HEK293T (cell line): ENCODE data around the gene DMAC2.

Experiments
- ARNT ChIP-seq: fragments of 450-650 bp; IDR thresholded peaks from 2 replicates; pipeline ENCODE4 v1.6.1; 2017; ENCODE audit warnings: mild to moderate bottlenecking
- BHLHE40 ChIP-seq: fragments of 450-650 bp; IDR thresholded peaks from 2 replicates; pipeline ENCODE4 v1.6.1; 2016; ENCODE audit warnings: mild to moderate bottlenecking, moderate library complexity, borderline replicate concordance
- CTBP1 ChIP-seq: fragments of 450-650 bp; IDR thresholded peaks from 2 replicates; pipeline ENCODE4 v1.6.1; 2016; ENCODE audit warnings: borderline replicate concordance
- ELF4 ChIP-seq: fragments of 450-650 bp; IDR thresholded peaks from 2 replicates; pipeline ENCODE4 v1.6.1; 2017; ENCODE audit warnings: antibody characterized with exemption
- FOXA1 ChIP-seq: fragments of 450-650 bp; IDR thresholded peaks from 2 replicates; pipeline ENCODE4 v1.6.1; 2016; ENCODE audit warnings: mild to moderate bottlenecking
- FOXK2 ChIP-seq: fragments of 450-650 bp; IDR thresholded peaks from 2 replicates; pipeline ENCODE4 v1.6.1; 2016; ENCODE audit warnings: mild to moderate bottlenecking
- FOXM1 ChIP-seq: fragments of 450-650 bp; IDR thresholded peaks from 2 replicates; pipeline ENCODE4 v1.6.1; 2017; ENCODE audit warnings: mild to moderate bottlenecking, borderline replicate concordance
- HDGF ChIP-seq: fragments of 450-650 bp; IDR thresholded peaks from 2 replicates; pipeline ENCODE4 v1.6.1; 2017; ENCODE audit warnings: antibody characterized with exemption, borderline replicate concordance
- L3MBTL2 ChIP-seq: fragments of 450-650 bp; conservative IDR thresholded peaks from 2 replicates; pipeline ENCODE4 v1.6.1; 2016; ENCODE audit warnings: mild to moderate bottlenecking
- LEF1 ChIP-seq: fragments of 450-650 bp; IDR thresholded peaks from 2 replicates; pipeline ENCODE4 v1.6.1; 2017; ENCODE audit warnings: mild to moderate bottlenecking, borderline replicate concordance
- NFRKB ChIP-seq: fragments of 450-650 bp; IDR thresholded peaks from 2 replicates; pipeline ENCODE4 v1.6.1; 2016; ENCODE audit warnings: mild to moderate bottlenecking, moderate library complexity
- SP1 ChIP-seq: fragments of 450-650 bp; IDR thresholded peaks from 2 replicates; pipeline ENCODE4 v1.6.1; 2017
- SUZ12 ChIP-seq: fragments of 450-650 bp; IDR thresholded peaks from 2 replicates; pipeline ENCODE4 v1.6.1; 2016; ENCODE audit warnings: mild to moderate bottlenecking
- TARDBP ChIP-seq: fragments of 450-650 bp; IDR thresholded peaks from 2 replicates; pipeline ENCODE4 v1.6.1; 2016

GRCh38 chr19:41425174-41426115, 14.3 kb downstream of the DMAC2 start:
- TF ChIP-seq SP1, result no peak
- no peak for TF ChIP-seq ARNT
- TF ChIP-seq BHLHE40, result no peak
- no peak for TF ChIP-seq TARDBP
- no peak for TF ChIP-seq FOXM1
- TF ChIP-seq CTBP1, result no peak
- TF ChIP-seq FOXA1, result no peak
- TF ChIP-seq NFRKB, result no peak
- no peak for TF ChIP-seq LEF1
- TF ChIP-seq FOXK2, result no peak
- no peak for TF ChIP-seq ELF4
- no peak for TF ChIP-seq SUZ12
- no peak for TF ChIP-seq L3MBTL2
- no peak for TF ChIP-seq HDGF
